GM19239 (cell line): ENCODE data around the gene LHX5.
"Not testable (repeated sequence)": the region's sequence is repeated elsewhere in the genome, so short reads cannot be mapped to it uniquely, and the experiment has no call there.

ENCODE experiments used
- DNase-seq: peaks from one replicate; pipeline ENCODE4 v3.0.0; 2011; ENCODE audit warnings: low spot score; ENCODE audit not compliant: insufficient read length
- FAIRE-seq: peaks from 2 replicates; lab custom pipeline; 2011; peaks lifted over from hg19 to GRCh38; lab: Jason Lieb, UNC

Gene LHX5

GRCh38 chr12:113471619-113472171 lies at the start of gene LHX5:
LHX5 (minus strand) TSS chr12:113471871; CDS start chr12:113471498, 373 bp downstream.
- no peak for DNase-seq
- FAIRE-seq = no peak

- no peak for DNase-seq
- no peak for FAIRE-seq
Measured at GRCh38 chr12:113519464-113520307, 48.0 kb upstream of the LHX5 start.

GRCh38 chr12:113515082-113515856 lies 43.6 kb upstream of the LHX5 start:
- FAIRE-seq (no peak), DNase-seq (no peak)

- FAIRE-seq (no peak), DNase-seq (no peak)
Measured at GRCh38 chr12:113514602-113515001, 42.9 kb upstream of the LHX5 start.

GRCh38 chr12:113512568-113512967 lies 40.9 kb upstream of the LHX5 start:
- FAIRE-seq = no peak
- no peak for DNase-seq

- FAIRE-seq = no peak
- DNase-seq = no peak
Measured at GRCh38 chr12:113506867-113507266, 35.2 kb upstream of the LHX5 start.

- FAIRE-seq (no peak), DNase-seq (no peak)
Measured at GRCh38 chr12:113505941-113506340, 34.3 kb upstream of the LHX5 start.

GRCh38 chr12:113504917-113505316 lies 33.2 kb upstream of the LHX5 start:
- DNase-seq (no peak), FAIRE-seq (no peak)

GRCh38 chr12:113500782-113501311 lies 29.2 kb upstream of the LHX5 start:
- no peak for FAIRE-seq
- no peak for DNase-seq

- no peak for DNase-seq
- FAIRE-seq = no peak
Measured at GRCh38 chr12:113500306-113500675, 28.6 kb upstream of the LHX5 start.

GRCh38 chr12:113498490-113498889 lies 26.8 kb upstream of the LHX5 start:
- DNase-seq (no peak), FAIRE-seq (no peak)

GRCh38 chr12:113497693-113498092 lies 26.0 kb upstream of the LHX5 start:
- FAIRE-seq (no peak), DNase-seq (no peak)

GRCh38 chr12:113495941-113496340 lies 24.3 kb upstream of the LHX5 start:
- not testable (repeated sequence) for FAIRE-seq, DNase-seq

- DNase-seq (no peak), FAIRE-seq (no peak)
Measured at GRCh38 chr12:113488322-113488721, 16.7 kb upstream of the LHX5 start.

- no peak for FAIRE-seq
- DNase-seq = no peak
Measured at GRCh38 chr12:113486722-113487121, 15.1 kb upstream of the LHX5 start.

- FAIRE-seq = no peak
Measured at GRCh38 chr12:113485330-113485729, 13.7 kb upstream of the LHX5 start.

GRCh38 chr12:113482334-113482733 lies 10.7 kb upstream of the LHX5 start:
- FAIRE-seq = no peak
- no peak for DNase-seq

More at GRCh38 chr12:113485330-113485729, 13.7 kb upstream of the LHX5 start:
- DNase-seq = no peak

GRCh38 chr12:113480336-113480971 lies 8.8 kb upstream of the LHX5 start:
- no peak for DNase-seq
- no peak for FAIRE-seq

- FAIRE-seq (no peak), DNase-seq (no peak)
Measured at GRCh38 chr12:113479590-113480335, 8.1 kb upstream of the LHX5 start.

GRCh38 chr12:113479216-113479589 lies 7.5 kb upstream of the LHX5 start:
- FAIRE-seq (no peak), DNase-seq (no peak)
